ENCODE measurements around the gene NR5A2. TPM values are rescaled to one million over a fixed set of nuclear protein-coding genes. Genes with fewer than 3 reads are reported as not detected.

Gene NR5A2
- total RNA-seq, 1 experiment from 2014 or later = not detected

GRCh38 chr1:200006711-200007110 is 20.8 kb upstream of the NR5A2 start:
- no peak overlapping the region for H2AFZ ChIP-seq (ENCODE audit: low read length)
- H3K4me1 ChIP-seq (ENCODE audit: low read length) = no peaks in the 10 kb centered on the region
- no peaks in the 10 kb centered on the region for H4K20me1 ChIP-seq (ENCODE audit: insufficient read depth, low read depth, low read length)
- H3K9ac ChIP-seq (ENCODE audit: low read length) = no peak overlapping the region
- DNase-seq = no peak
- no peaks in the 10 kb centered on the region for H3K79me2 ChIP-seq (ENCODE audit: low read length)
- no peaks in the 10 kb centered on the region for H3K36me3 ChIP-seq (ENCODE audit: insufficient read depth, low read length)
- H3K27ac ChIP-seq (ENCODE audit: low read length) = no peak overlapping the region
- no peak overlapping the region for H3K4me3 ChIP-seq (ENCODE audit: low read length)
- H3K4me2 ChIP-seq (ENCODE audit: low read depth, low read length, poor library complexity, severe bottlenecking) = no peak overlapping the region
- H3K9me3 ChIP-seq (ENCODE audit: low read length) = no peaks in the 10 kb centered on the region
- H3K27me3 ChIP-seq (ENCODE audit: low read length) = no peaks in the 10 kb centered on the region
- no peaks in the 10 kb centered on the region for H3K9me2 ChIP-seq (replicated peaks; ENCODE audit: insufficient read depth, low read length)

GRCh38 chr1:200015811-200016210 is 11.7 kb upstream of the NR5A2 start:
- no peak overlapping the region for H3K27ac ChIP-seq (ENCODE audit: low read length)
- no peak overlapping the region for H2AFZ ChIP-seq (ENCODE audit: low read length)
- H3K27me3 ChIP-seq (ENCODE audit: low read length) = no peaks in the 10 kb centered on the region

GRCh38 chr1:200021577-200022238 is 5.8 kb upstream of the NR5A2 start:
- Histone ChIP-seq H3K36me3 (ENCODE audit: insufficient read depth, low read length) (no peaks in the 10 kb centered on the region), H3K9ac (ENCODE audit: low read length) (no peak overlapping the region), H2AFZ (ENCODE audit: low read length) (no peak overlapping the region), H3K4me1 (ENCODE audit: low read length) (no peaks in the 10 kb centered on the region), H3K79me2 (ENCODE audit: low read length) (no peaks in the 10 kb centered on the region), H3K9me2 (replicated peaks; ENCODE audit: insufficient read depth, low read length) (no peaks in the 10 kb centered on the region), H3K4me3 (ENCODE audit: low read length) (no peak overlapping the region), H3K27me3 (ENCODE audit: low read length) (no peaks in the 10 kb centered on the region), H3K27ac (ENCODE audit: low read length) (no peak overlapping the region), H4K20me1 (ENCODE audit: insufficient read depth, low read depth, low read length) (no peaks in the 10 kb centered on the region), H3K4me2 (ENCODE audit: low read depth, low read length, poor library complexity, severe bottlenecking) (no peak overlapping the region), H3K9me3 (ENCODE audit: low read length) (no peaks in the 10 kb centered on the region)
- DNase-seq = no peak

More at GRCh38 chr1:200015811-200016210, 11.7 kb upstream of the NR5A2 start:
- H4K20me1 ChIP-seq (ENCODE audit: insufficient read depth, low read depth, low read length) = no peaks in the 10 kb centered on the region
- no peaks in the 10 kb centered on the region for H3K79me2 ChIP-seq (ENCODE audit: low read length)
- H3K9ac ChIP-seq (ENCODE audit: low read length) = no peak overlapping the region
- H3K9me3 ChIP-seq (ENCODE audit: low read length) = no peaks in the 10 kb centered on the region
- H3K4me1 ChIP-seq (ENCODE audit: low read length) = no peaks in the 10 kb centered on the region
- H3K9me2 ChIP-seq (replicated peaks; ENCODE audit: insufficient read depth, low read length) = no peaks in the 10 kb centered on the region
- no peak for DNase-seq
- no peak overlapping the region for H3K4me2 ChIP-seq (ENCODE audit: low read depth, low read length, poor library complexity, severe bottlenecking)
- no peaks in the 10 kb centered on the region for H3K36me3 ChIP-seq (ENCODE audit: insufficient read depth, low read length)
- no peak overlapping the region for H3K4me3 ChIP-seq (ENCODE audit: low read length)

- Histone ChIP-seq H3K27me3 (ENCODE audit: low read length) (no peaks in the 10 kb centered on the region), H3K4me3 (ENCODE audit: low read length) (no peak overlapping the region), H4K20me1 (ENCODE audit: insufficient read depth, low read depth, low read length) (no peaks in the 10 kb centered on the region), H2AFZ (ENCODE audit: low read length) (no peak overlapping the region), H3K4me2 (ENCODE audit: low read depth, low read length, poor library complexity, severe bottlenecking) (no peak overlapping the region), H3K36me3 (ENCODE audit: insufficient read depth, low read length) (no peaks in the 10 kb centered on the region), H3K79me2 (ENCODE audit: low read length) (no peaks in the 10 kb centered on the region), H3K4me1 (ENCODE audit: low read length) (no peaks in the 10 kb centered on the region), H3K9ac (ENCODE audit: low read length) (no peak overlapping the region), H3K27ac (ENCODE audit: low read length) (no peak overlapping the region), H3K9me2 (replicated peaks; ENCODE audit: insufficient read depth, low read length) (no peaks in the 10 kb centered on the region), H3K9me3 (ENCODE audit: low read length) (no peaks in the 10 kb centered on the region)
- DNase-seq = no peak
Observed at GRCh38 chr1:200022239-200022804, 5.2 kb upstream of the NR5A2 start.

- no peak for DNase-seq
- Histone ChIP-seq H2AFZ (ENCODE audit: low read length) (no peak overlapping the region), H3K9ac (ENCODE audit: low read length) (no peak overlapping the region)
Observed at GRCh38 chr1:200028586-200029034, 1.1 kb downstream of the NR5A2 start.

GRCh38 chr1:200029035-200029821 is 1.7 kb downstream of the NR5A2 start:
- Histone ChIP-seq H3K9ac (ENCODE audit: low read length) (no peak overlapping the region), H3K36me3 (ENCODE audit: insufficient read depth, low read length) (no peaks in the 10 kb centered on the region), H3K4me2 (ENCODE audit: low read depth, low read length, poor library complexity, severe bottlenecking) (no peak overlapping the region), H3K4me3 (ENCODE audit: low read length) (no peak overlapping the region), H3K9me2 (replicated peaks; ENCODE audit: insufficient read depth, low read length) (no peaks in the 10 kb centered on the region), H3K9me3 (ENCODE audit: low read length) (no peaks in the 10 kb centered on the region), H3K79me2 (ENCODE audit: low read length) (no peaks in the 10 kb centered on the region), H2AFZ (ENCODE audit: low read length) (no peak overlapping the region), H3K27ac (ENCODE audit: low read length) (no peak overlapping the region), H3K27me3 (ENCODE audit: low read length) (no peaks in the 10 kb centered on the region), H4K20me1 (ENCODE audit: insufficient read depth, low read depth, low read length) (no peaks in the 10 kb centered on the region), H3K4me1 (ENCODE audit: low read length) (no peaks in the 10 kb centered on the region)
- no peak for DNase-seq

More at GRCh38 chr1:200028586-200029034, 1.1 kb downstream of the NR5A2 start:
- Histone ChIP-seq H3K79me2 (ENCODE audit: low read length) (no peaks in the 10 kb centered on the region), H3K9me3 (ENCODE audit: low read length) (no peaks in the 10 kb centered on the region), H3K4me2 (ENCODE audit: low read depth, low read length, poor library complexity, severe bottlenecking) (no peak overlapping the region), H3K27ac (ENCODE audit: low read length) (no peak overlapping the region), H3K4me3 (ENCODE audit: low read length) (no peak overlapping the region), H3K4me1 (ENCODE audit: low read length) (no peaks in the 10 kb centered on the region), H3K9me2 (replicated peaks; ENCODE audit: insufficient read depth, low read length) (no peaks in the 10 kb centered on the region), H3K27me3 (ENCODE audit: low read length) (no peaks in the 10 kb centered on the region), H3K36me3 (ENCODE audit: insufficient read depth, low read length) (no peaks in the 10 kb centered on the region), H4K20me1 (ENCODE audit: insufficient read depth, low read depth, low read length) (no peaks in the 10 kb centered on the region)

- Histone ChIP-seq H4K20me1 (ENCODE audit: insufficient read depth, low read depth, low read length) (no peaks in the 10 kb centered on the region), H3K36me3 (ENCODE audit: insufficient read depth, low read length) (no peaks in the 10 kb centered on the region), H3K4me2 (ENCODE audit: low read depth, low read length, poor library complexity, severe bottlenecking) (no peak overlapping the region), H3K79me2 (ENCODE audit: low read length) (no peaks in the 10 kb centered on the region), H3K27ac (ENCODE audit: low read length) (no peak overlapping the region), H3K4me3 (ENCODE audit: low read length) (no peak overlapping the region), H2AFZ (ENCODE audit: low read length) (no peak overlapping the region), H3K9ac (ENCODE audit: low read length) (no peak overlapping the region), H3K9me2 (replicated peaks; ENCODE audit: insufficient read depth, low read length) (no peaks in the 10 kb centered on the region), H3K27me3 (ENCODE audit: low read length) (no peaks in the 10 kb centered on the region), H3K9me3 (ENCODE audit: low read length) (no peaks in the 10 kb centered on the region), H3K4me1 (ENCODE audit: low read length) (no peaks in the 10 kb centered on the region)
- no peak for DNase-seq
Observed at GRCh38 chr1:200029822-200030152, 2.3 kb downstream of the NR5A2 start.

- no peak for DNase-seq
- Histone ChIP-seq H3K27ac (ENCODE audit: low read length) (no peak overlapping the region), H3K9ac (ENCODE audit: low read length) (no peak overlapping the region), H4K20me1 (ENCODE audit: insufficient read depth, low read depth, low read length) (no peaks in the 10 kb centered on the region), H3K4me1 (ENCODE audit: low read length) (no peaks in the 10 kb centered on the region), H3K9me3 (ENCODE audit: low read length) (no peaks in the 10 kb centered on the region), H3K4me2 (ENCODE audit: low read depth, low read length, poor library complexity, severe bottlenecking) (no peak overlapping the region), H2AFZ (ENCODE audit: low read length) (no peak overlapping the region), H3K36me3 (ENCODE audit: insufficient read depth, low read length) (no peaks in the 10 kb centered on the region), H3K9me2 (replicated peaks; ENCODE audit: insufficient read depth, low read length) (no peaks in the 10 kb centered on the region), H3K27me3 (ENCODE audit: low read length) (no peaks in the 10 kb centered on the region), H3K4me3 (ENCODE audit: low read length) (no peak overlapping the region), H3K79me2 (ENCODE audit: low read length) (no peaks in the 10 kb centered on the region)
Observed at GRCh38 chr1:200030791-200031190, 3.3 kb downstream of the NR5A2 start.

Data from Karpas-422 (cell line).